SHP77 (cell line): ENCODE results near the gene SLC25A13.

ENCODE experiments used
- DNase-seq, 2 experiments: peaks; one replicate each; lab custom pipeline; 2025; lab: John Stamatoyannopoulos, UW

SLC25A13 gene

GRCh38 chr7:96093435-96093834, 228.5 kb downstream of the SLC25A13 start:
- DNase-seq, result no peak

DNA sequence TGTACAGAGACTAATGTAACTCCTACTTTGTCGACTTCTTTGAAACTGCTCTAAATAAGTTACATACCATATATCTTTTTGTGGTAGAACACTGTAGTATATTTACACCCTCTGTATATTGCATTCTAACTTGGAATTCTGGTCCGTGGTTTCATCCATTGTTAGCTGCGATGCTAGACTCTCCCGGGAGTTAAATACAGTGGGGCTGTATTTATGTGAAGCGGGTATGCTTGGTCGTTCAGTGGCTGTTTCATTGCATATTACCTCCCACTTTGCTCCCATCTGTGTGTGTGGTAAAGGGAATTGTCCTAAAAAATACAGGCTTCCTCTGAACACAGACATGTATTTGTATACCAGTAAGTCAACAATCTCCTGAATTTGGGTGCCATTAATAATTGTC, 231.1 kb downstream of the SLC25A13 start:
- DNase-seq, result no peak

DNA sequence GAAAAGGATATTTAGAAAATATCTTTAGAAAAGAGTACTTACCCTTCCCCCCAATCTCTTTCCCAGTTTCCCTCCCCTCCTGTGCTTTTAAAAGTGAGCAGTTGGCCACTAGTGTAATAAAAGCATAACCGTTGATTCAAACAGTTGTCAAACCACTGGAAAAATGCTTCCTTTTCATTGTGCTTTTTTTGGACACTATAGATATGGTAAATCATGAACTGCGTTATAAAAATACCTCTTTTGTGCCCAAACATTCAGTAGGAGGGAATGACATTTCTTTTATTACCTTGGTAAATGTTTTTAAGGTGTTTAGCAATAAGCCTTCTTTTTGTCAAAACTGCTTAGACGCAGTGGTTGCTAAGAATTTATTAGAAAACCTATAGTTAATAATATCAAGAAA, 232.4 kb downstream of the SLC25A13 start:
- DNase-seq, result no peak

DNA sequence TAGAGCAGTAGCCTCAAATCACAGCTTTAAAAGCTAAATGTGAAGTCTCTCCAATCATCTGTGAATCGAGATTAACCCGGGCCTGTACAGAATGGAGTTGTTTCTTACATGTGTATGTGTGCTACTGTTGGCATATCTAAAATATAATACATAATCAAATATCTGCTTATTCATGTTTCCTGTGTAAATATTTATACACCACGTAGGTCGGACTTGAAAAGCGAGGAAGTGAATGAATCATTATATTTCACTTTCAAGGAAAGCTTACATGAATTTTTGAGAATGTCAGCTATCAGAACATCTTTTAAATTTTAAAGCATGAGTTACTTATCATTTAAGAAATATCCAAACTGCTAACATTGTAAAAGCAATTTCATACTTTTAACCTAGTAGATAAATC, 233.3 kb downstream of the SLC25A13 start:
- DNase-seq, result peak; percentile 16 to 21

- DNase-seq, result no peak
Observed at GRCh38 chr7:96085953-96086352, 235.9 kb downstream of the SLC25A13 start.

DNA sequence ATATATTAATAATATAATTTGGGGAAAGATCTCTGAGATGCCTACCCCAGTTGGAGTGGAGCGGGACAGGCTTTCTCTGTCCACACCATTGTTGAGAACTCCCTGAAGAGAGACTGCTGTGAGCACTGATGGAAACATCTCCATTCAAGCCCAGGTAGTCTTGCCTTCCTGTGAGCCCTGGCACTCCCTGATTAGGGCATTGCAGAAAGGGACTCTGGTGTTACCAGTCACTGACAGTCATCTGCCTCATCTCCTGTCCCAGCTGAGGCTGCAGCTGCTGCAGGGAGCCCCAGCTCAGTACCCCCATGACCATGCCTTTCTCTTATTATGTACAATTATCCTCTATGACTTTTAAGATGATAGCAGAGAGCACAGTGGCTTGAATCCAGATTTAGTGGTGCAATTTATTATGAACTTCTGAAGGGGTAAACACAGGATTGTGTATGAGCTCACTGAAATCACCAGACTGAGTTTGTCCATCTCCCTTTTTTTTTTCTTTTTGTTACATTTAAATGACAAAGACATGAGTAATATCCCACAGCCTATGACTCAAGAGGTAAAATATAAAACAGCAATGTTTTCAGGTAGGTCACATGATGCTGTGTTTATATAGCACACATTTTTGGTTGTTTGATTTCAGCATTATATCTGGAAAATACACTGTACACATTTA, 236.9 kb downstream of the SLC25A13 start:
- no peak for DNase-seq

GRCh38 chr7:96080027-96080426, 241.9 kb downstream of the SLC25A13 start:
- DNase-seq, result no peak

DNA sequence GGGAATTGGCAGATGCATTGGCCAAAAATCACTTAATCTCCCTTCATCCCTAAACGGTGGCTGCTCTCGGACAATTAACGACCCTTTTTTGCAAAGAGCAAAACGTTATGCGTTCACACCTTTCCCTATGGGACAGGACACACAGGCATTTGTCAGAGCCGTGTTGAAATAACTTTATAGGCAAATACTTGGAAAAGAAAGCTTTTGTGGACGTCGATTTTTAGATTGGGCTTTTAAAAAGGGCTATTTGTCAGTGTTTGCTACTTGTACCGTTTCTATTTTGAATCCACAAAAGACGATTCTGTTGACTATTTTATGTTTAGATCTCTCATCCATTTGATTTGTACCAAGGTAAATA, 245.6 kb downstream of the SLC25A13 start:
- peak in 1 of 2 experiments; percentile 28 for DNase-seq

- peak; percentile 42 to 67 for DNase-seq
Observed at GRCh38 chr7:96075510-96076349, 246.2 kb downstream of the SLC25A13 start.

DNA sequence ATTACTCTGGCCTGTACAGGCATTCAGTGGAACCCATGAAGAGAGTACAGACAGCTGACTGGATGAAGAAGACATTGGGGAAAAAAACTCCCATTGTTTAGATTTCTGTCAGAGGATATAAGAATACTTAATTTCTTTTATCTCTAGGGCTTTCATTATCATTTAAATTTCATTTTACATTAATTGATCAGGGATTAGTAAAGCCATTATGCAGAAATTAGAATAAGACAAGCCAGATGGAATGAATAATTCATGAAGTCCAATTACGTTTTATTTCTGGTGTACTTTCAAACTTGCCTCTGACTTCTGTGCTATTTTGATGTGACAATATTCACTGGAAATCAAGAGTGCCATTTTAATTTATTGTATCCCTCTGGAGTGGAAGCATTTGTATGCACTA, 247.0 kb downstream of the SLC25A13 start:
- DNase-seq, result no peak
